ENCODE results near the gene GARRE1.

The GARRE1 gene

GRCh38 chr19:34299576-34299975, 45.2 kb downstream of the GARRE1 start:
- DNase-seq: no peak

GRCh38 chr19:34300380-34300779, 46.0 kb downstream of the GARRE1 start:
- no peak for DNase-seq

DNA sequence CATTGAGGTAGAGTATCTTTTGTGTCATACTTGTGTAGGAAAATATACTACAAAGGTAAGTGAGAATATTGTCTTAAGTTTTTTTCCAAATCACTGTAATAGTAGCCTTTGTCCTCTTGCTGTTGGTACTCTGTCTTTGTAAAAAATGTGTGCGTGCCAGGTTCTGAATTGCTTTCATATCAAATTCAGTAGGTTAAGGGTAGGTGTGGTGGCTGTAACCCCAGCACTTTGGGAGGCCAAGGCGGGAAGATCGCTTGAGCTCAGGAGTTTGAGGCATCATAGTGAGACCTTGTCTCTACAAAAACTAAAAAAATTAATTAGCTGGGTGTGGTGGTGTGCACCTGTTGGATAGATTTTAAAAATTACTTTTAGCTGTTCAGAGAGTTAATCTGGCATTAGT, 46.6 kb downstream of the GARRE1 start:
- DNase-seq: no peak
